Endothelial cell of umbilical vein (primary cell): ENCODE measurements around the gene TMEM229B.

Experiments
- CTCF ChIP-seq, 2 donors: IDR thresholded peaks; 1 replicate in 1 of 2; 2 replicates in 1 of 2; pipeline ENCODE4 v1.5.1; 2011; ENCODE audit warnings: low read length in 2 of 2, mild to moderate bottlenecking in 2 of 2, moderate library complexity in 2 of 2, control low read depth in 1 of 2, inconsistent platforms in 1 of 2, low read depth in 1 of 2; ENCODE audit not compliant: insufficient read depth in 1 of 2; ENCODE audit errors: extremely low read depth in 1 of 2
- EZH2 ChIP-seq: IDR thresholded peaks from 2 replicates; pipeline ENCODE4 v1.6.1; 2012; ENCODE audit warnings: borderline replicate concordance, low read depth, mild to moderate bottlenecking, moderate library complexity, low read length, inconsistent platforms; ENCODE audit not compliant: severe bottlenecking
- FOS ChIP-seq: IDR thresholded peaks from 2 replicates; pipeline ENCODE4 v1.6.1; 2011; ENCODE audit warnings: mild to moderate bottlenecking, low read length, moderate library complexity, borderline replicate concordance; ENCODE audit not compliant: insufficient read depth
- GATA2 ChIP-seq: IDR thresholded peaks from 2 replicates; pipeline ENCODE4 v1.7.0; 2011; ENCODE audit warnings: low read depth, mild to moderate bottlenecking, moderate library complexity, mixed read lengths, low read length; ENCODE audit not compliant: insufficient read length, insufficient read depth
- MAX ChIP-seq: IDR thresholded peaks from 2 replicates; pipeline ENCODE4 v1.6.1; 2011; ENCODE audit not compliant: insufficient read depth, insufficient read length
- POLR2A ChIP-seq: IDR thresholded peaks from 2 replicates; pipeline ENCODE4 v1.6.1; 2012; ENCODE audit warnings: low read depth, mild to moderate bottlenecking, control low read depth, low read length
- POLR2AphosphoS5 ChIP-seq: IDR thresholded peaks from 2 replicates; pipeline ENCODE4 v1.6.1; 2012; ENCODE audit warnings: low read depth, mild to moderate bottlenecking, control low read depth, low read length, moderate library complexity; ENCODE audit not compliant: insufficient read depth

GRCh38 chr14:67510836-67511235, 22.3 kb upstream of the TMEM229B start:
- TF ChIP-seq CTCF (IDR thresholded peaks at IDR 0.05; ENCODE audit: extremely low read depth in 1 of 2, insufficient read depth in 1 of 2, low read depth in 1 of 2, low read length in 2 of 2): no peak
- no peak for TF ChIP-seq EZH2
- no peak for TF ChIP-seq MAX
- TF ChIP-seq POLR2AphosphoS5: no peak
- TF ChIP-seq POLR2A: no peak
- TF ChIP-seq GATA2: no peak
- no peak for TF ChIP-seq FOS
